ENCODE measurements around the gene DIP2C.

DIP2C gene

DNA sequence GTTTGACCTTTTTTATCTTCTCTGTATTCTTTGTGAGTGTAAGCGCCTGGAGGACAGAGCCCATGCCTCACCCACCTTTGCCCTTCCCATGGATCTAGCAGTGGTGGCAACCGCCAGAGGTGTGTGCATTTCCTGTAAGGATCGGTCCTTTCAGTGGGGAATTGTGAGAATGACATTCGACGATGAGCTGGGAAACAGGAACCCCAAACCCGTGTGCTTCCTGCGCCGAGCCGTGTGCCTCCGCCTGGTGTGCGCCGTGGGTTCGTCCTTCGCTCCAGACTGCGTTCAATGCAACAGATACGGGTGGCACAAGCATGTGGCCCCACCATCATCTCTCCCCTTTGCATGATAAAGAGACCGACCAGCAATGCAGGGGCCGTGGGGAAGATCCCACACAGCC lies 1.7 kb upstream of the DIP2C start:
- Histone ChIP-seq H3K4me1 (ENCODE audit: control insufficient read depth, insufficient read depth, low read length) (peaks cover 33% of the 10 kb centered on the region), H3K36me3 (ENCODE audit: control insufficient read depth, insufficient read depth, low read length) (no peaks in the 10 kb centered on the region), H3K9me3 (ENCODE audit: control insufficient read depth, low read length) (no peaks in the 10 kb centered on the region), H3K9ac (ENCODE audit: low read length) (no peak overlapping the region), H3K27me3 (ENCODE audit: control insufficient read depth, insufficient read depth, low read length) (peaks cover 9% of the 10 kb centered on the region), H3K4me3 (ENCODE audit: low read length) (no peak overlapping the region)

- H3K4me3 ChIP-seq (ENCODE audit: low read length) = no peak overlapping the region
- no peaks in the 10 kb centered on the region for H3K36me3 ChIP-seq (ENCODE audit: control insufficient read depth, insufficient read depth, low read length)
- no peaks in the 10 kb centered on the region for H3K9me3 ChIP-seq (ENCODE audit: control insufficient read depth, low read length)
- peaks cover 6% of the 10 kb centered on the region for H3K27me3 ChIP-seq (ENCODE audit: control insufficient read depth, insufficient read depth, low read length)
- H3K9ac ChIP-seq (ENCODE audit: low read length) = peak overlapping the region; percentile 55
- H3K4me1 ChIP-seq (ENCODE audit: control insufficient read depth, insufficient read depth, low read length) = peaks cover 33% of the 10 kb centered on the region
Observed at GRCh38 chr10:690372-691161, 1.1 kb upstream of the DIP2C start.

DNA sequence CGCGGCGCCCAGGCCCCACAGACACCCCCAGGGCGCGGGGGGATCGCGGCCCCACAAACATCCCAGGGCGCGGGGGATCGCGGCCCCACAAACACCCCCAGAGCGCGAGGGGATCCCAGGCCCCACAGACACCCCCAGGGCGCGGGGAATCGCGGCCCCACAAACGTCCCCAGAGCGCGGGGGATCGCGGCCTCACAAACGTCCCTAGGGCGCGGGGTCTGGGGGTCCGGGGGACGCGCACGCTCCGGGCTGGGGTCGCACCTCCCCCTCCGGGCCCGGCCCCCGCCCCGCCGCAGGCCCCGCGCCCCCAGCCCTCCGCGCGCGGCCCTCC lies 382 bp downstream of the DIP2C start:
- peak overlapping the region; percentile 62 for H3K9ac ChIP-seq (ENCODE audit: low read length)
- no peaks in the 10 kb centered on the region for H3K36me3 ChIP-seq (ENCODE audit: control insufficient read depth, insufficient read depth, low read length)
- H3K4me1 ChIP-seq (ENCODE audit: control insufficient read depth, insufficient read depth, low read length) = peaks cover 30% of the 10 kb centered on the region
- H3K9me3 ChIP-seq (ENCODE audit: control insufficient read depth, low read length) = no peaks in the 10 kb centered on the region
- peaks cover 5% of the 10 kb centered on the region for H3K27me3 ChIP-seq (ENCODE audit: control insufficient read depth, insufficient read depth, low read length)
- no peak overlapping the region for H3K4me3 ChIP-seq (ENCODE audit: low read length)

DNA sequence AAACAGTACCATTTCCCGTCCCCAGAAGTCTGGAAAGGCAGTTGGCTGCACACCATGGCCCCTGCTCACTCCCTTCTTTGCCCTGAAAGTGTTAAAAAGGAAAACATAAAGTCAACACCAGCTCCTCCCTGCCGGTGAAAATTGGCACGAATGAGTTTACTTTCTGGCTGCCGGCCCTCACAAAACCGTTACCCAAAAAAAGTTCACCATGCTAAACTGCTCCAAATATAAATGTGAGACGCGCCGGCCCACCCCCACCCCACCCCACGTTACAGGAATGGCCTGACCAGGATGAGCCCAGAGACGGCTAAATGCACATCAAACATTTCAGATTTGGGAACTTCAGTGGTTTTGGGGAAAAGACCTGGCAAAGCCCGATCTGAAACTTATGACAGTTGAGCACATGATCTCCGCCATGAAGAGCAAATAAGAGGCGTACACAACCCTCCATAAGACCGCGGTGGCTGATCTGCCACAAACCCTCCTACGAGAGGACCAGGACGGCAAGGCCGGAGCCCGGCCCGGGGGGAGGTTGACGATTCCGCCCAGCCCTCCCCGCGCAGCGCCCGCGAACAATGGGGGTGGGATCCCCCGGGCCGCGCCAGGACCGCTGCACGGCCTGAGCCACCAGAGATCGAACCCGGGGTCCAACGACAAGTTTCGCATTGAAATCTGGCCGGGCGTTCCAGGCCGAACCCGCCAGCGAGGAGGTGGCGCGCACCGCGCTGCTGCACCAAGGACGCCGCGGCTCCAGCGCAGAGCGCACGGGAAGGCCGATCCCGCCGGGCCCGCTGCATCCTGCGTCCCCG lies 952 bp downstream of the DIP2C start:
- peaks cover 5% of the 10 kb centered on the region for H3K27me3 ChIP-seq (ENCODE audit: control insufficient read depth, insufficient read depth, low read length)
- H3K9ac ChIP-seq (ENCODE audit: low read length) = peak overlapping the region; percentile 62

GRCh38 chr10:687583-688311 lies 1.7 kb downstream of the DIP2C start:
- H3K36me3 ChIP-seq (ENCODE audit: control insufficient read depth, insufficient read depth, low read length) = no peaks in the 10 kb centered on the region
- no peak overlapping the region for H3K9ac ChIP-seq (ENCODE audit: low read length)
- H3K4me3 ChIP-seq (ENCODE audit: low read length) = no peak overlapping the region
- peaks cover 5% of the 10 kb centered on the region for H3K27me3 ChIP-seq (ENCODE audit: control insufficient read depth, insufficient read depth, low read length)
- peaks cover 18% of the 10 kb centered on the region for H3K4me1 ChIP-seq (ENCODE audit: control insufficient read depth, insufficient read depth, low read length)
- H3K9me3 ChIP-seq (ENCODE audit: control insufficient read depth, low read length) = no peaks in the 10 kb centered on the region

More for the DNA sequence above, 952 bp downstream of the DIP2C start:
- Histone ChIP-seq H3K36me3 (ENCODE audit: control insufficient read depth, insufficient read depth, low read length) (no peaks in the 10 kb centered on the region), H3K4me3 (ENCODE audit: low read length) (peak overlapping the region; percentile 28), H3K9me3 (ENCODE audit: control insufficient read depth, low read length) (no peaks in the 10 kb centered on the region), H3K4me1 (ENCODE audit: control insufficient read depth, insufficient read depth, low read length) (peaks cover 26% of the 10 kb centered on the region)

- Histone ChIP-seq H3K4me1 (ENCODE audit: control insufficient read depth, insufficient read depth, low read length) (peaks cover 13% of the 10 kb centered on the region), H3K36me3 (ENCODE audit: control insufficient read depth, insufficient read depth, low read length) (no peaks in the 10 kb centered on the region), H3K4me3 (ENCODE audit: low read length) (no peak overlapping the region), H3K9me3 (ENCODE audit: control insufficient read depth, low read length) (no peaks in the 10 kb centered on the region), H3K27me3 (ENCODE audit: control insufficient read depth, insufficient read depth, low read length) (peaks cover 5% of the 10 kb centered on the region), H3K9ac (ENCODE audit: low read length) (no peak overlapping the region)
Observed at GRCh38 chr10:686155-686931, 3.1 kb downstream of the DIP2C start.

DNA sequence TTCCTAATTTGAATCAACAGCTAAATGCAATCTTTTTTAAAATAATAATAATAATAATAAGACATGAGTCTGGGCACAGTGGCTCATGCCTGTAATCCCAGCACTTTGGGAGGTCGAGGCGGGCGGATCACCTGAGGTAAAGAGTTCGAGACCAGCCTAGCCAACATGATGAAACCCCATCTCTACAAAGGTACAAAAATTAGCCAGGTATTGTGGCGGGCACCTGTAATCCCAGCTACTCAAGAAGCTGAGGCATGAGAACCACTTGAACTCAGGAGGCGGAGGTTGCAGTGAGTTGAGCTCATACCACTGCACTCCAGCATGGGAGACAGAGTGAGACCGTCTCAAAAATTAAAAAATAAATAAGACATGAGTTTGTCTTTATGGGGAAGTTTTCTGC lies 3.9 kb downstream of the DIP2C start:
- Histone ChIP-seq H3K36me3 (ENCODE audit: control insufficient read depth, insufficient read depth, low read length) (no peaks in the 10 kb centered on the region), H3K9ac (ENCODE audit: low read length) (no peak overlapping the region), H3K4me3 (ENCODE audit: low read length) (no peak overlapping the region), H3K9me3 (ENCODE audit: control insufficient read depth, low read length) (no peaks in the 10 kb centered on the region), H3K27me3 (ENCODE audit: control insufficient read depth, insufficient read depth, low read length) (peaks cover 5% of the 10 kb centered on the region), H3K4me1 (ENCODE audit: control insufficient read depth, insufficient read depth, low read length) (peaks cover 12% of the 10 kb centered on the region)

DNA sequence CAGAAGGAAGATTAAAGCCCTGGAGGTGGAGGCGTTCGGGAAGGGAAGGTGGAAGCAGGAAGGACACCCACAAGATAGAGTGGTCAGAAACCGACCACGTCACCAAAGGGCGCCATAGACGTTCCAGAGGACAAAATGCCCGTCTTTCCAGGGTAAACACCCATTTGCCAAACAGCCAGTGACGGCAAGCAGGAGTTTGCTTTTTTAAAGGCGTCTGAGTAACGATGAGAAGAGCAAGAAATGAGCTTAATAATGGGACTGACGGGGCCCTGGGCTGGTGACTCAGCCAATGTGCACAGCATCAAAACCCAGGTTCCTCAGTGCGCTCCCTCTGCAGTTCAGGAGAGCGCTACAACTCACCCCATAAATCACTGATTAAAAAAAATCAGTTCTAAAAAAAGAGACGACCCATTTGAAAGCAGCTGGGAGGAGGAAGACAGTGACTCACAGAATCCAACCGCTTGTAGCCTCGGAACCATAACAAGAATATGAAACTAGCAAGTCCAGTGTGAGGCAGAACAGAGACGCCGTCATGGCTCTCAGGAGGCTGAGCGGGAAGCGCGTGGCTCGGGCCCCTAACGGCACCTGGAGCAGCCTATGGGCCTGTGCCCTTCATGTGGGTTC lies 5.9 kb downstream of the DIP2C start:
- Histone ChIP-seq H3K27me3 (ENCODE audit: control insufficient read depth, insufficient read depth, low read length) (no peaks in the 10 kb centered on the region), H3K9me3 (ENCODE audit: control insufficient read depth, low read length) (no peaks in the 10 kb centered on the region), H3K9ac (ENCODE audit: low read length) (no peak overlapping the region), H3K36me3 (ENCODE audit: control insufficient read depth, insufficient read depth, low read length) (no peaks in the 10 kb centered on the region), H3K4me3 (ENCODE audit: low read length) (no peak overlapping the region), H3K4me1 (ENCODE audit: control insufficient read depth, insufficient read depth, low read length) (peaks cover 6% of the 10 kb centered on the region)

- H3K4me3 ChIP-seq (ENCODE audit: low read length) = no peak overlapping the region
Observed at GRCh38 chr10:682931-683447, 6.5 kb downstream of the DIP2C start.

DNA sequence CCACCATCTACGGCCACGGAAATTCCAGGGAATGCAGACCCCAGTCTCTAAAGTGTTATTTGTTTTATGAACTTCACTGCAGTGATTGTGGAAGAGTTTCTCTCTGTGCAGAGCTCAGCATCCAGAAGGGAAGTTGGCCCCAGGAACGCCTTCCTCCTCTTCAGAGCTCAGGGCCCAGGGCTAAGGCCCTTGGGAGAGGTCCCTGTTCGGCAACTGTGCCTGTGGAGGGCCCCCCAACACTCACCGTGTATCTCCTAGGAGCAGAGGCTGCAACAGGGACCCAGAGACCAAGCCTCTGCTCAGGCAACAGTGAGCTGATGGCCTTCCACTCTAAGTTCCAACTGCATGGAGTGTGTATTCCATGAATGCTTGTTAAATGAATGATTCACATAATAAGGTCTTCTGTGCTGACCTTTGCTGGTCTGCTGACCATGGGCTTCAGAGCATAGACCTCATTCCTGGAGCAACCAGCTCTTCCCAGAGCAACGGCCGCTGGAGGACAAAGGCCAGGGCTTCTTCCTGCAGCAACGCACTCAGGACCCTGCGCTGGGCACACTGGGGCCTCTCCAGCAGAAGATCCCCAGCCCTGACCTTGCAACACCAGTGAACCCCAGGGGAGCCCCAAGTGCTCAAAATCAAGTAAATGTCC lies 7.7 kb downstream of the DIP2C start:
- Histone ChIP-seq H3K9ac (ENCODE audit: low read length) (no peak overlapping the region), H3K9me3 (ENCODE audit: control insufficient read depth, low read length) (no peaks in the 10 kb centered on the region), H3K4me1 (ENCODE audit: control insufficient read depth, insufficient read depth, low read length) (no peaks in the 10 kb centered on the region), H3K4me3 (ENCODE audit: low read length) (no peak overlapping the region), H3K27me3 (ENCODE audit: control insufficient read depth, insufficient read depth, low read length) (no peaks in the 10 kb centered on the region), H3K36me3 (ENCODE audit: control insufficient read depth, insufficient read depth, low read length) (no peaks in the 10 kb centered on the region)

More at GRCh38 chr10:682931-683447, 6.5 kb downstream of the DIP2C start:
- Histone ChIP-seq H3K27me3 (ENCODE audit: control insufficient read depth, insufficient read depth, low read length) (no peaks in the 10 kb centered on the region), H3K9ac (ENCODE audit: low read length) (no peak overlapping the region), H3K36me3 (ENCODE audit: control insufficient read depth, insufficient read depth, low read length) (no peaks in the 10 kb centered on the region), H3K4me1 (ENCODE audit: control insufficient read depth, insufficient read depth, low read length) (peaks cover 1% of the 10 kb centered on the region), H3K9me3 (ENCODE audit: control insufficient read depth, low read length) (no peaks in the 10 kb centered on the region)

GRCh38 chr10:680745-681144 lies 8.7 kb downstream of the DIP2C start:
- Histone ChIP-seq H3K4me3 (ENCODE audit: low read length) (no peak overlapping the region), H3K36me3 (ENCODE audit: control insufficient read depth, insufficient read depth, low read length) (no peaks in the 10 kb centered on the region), H3K9me3 (ENCODE audit: control insufficient read depth, low read length) (no peaks in the 10 kb centered on the region), H3K27me3 (ENCODE audit: control insufficient read depth, insufficient read depth, low read length) (no peaks in the 10 kb centered on the region), H3K4me1 (ENCODE audit: control insufficient read depth, insufficient read depth, low read length) (no peaks in the 10 kb centered on the region), H3K9ac (ENCODE audit: low read length) (no peak overlapping the region)

All from mucosa of stomach (tissue), 1 donor.